GF-D8 (cell line): ENCODE data around the gene PRIMPOL.
"Not testable (repeated sequence)": the region's sequence is repeated elsewhere in the genome, so short reads cannot be mapped to it uniquely, and the experiment has no call there.

Experiments
- DNase-seq: peaks from one replicate; lab custom pipeline; 2025; lab: John Stamatoyannopoulos, UW

PRIMPOL gene, protein sequence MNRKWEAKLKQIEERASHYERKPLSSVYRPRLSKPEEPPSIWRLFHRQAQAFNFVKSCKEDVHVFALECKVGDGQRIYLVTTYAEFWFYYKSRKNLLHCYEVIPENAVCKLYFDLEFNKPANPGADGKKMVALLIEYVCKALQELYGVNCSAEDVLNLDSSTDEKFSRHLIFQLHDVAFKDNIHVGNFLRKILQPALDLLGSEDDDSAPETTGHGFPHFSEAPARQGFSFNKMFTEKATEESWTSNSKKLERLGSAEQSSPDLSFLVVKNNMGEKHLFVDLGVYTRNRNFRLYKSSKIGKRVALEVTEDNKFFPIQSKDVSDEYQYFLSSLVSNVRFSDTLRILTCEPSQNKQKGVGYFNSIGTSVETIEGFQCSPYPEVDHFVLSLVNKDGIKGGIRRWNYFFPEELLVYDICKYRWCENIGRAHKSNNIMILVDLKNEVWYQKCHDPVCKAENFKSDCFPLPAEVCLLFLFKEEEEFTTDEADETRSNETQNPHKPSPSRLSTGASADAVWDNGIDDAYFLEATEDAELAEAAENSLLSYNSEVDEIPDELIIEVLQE

GRCh38 chr4:184649026-184649970, at the start of gene PRIMPOL, which contains the start of gene CASP3:
Gene PRIMPOL (plus strand): TSS chr4:184649738. CDS start chr4:184657141, 7,403 bp downstream.
Gene CASP3 (minus strand): TSS chr4:184649447. CDS start chr4:184638453, 10,994 bp downstream.
- peak; percentile 84 for DNase-seq

- DNase-seq, result not testable (repeated sequence)
Observed at GRCh38 chr4:184600982-184601381, 48.6 kb upstream of the PRIMPOL start.

DNA sequence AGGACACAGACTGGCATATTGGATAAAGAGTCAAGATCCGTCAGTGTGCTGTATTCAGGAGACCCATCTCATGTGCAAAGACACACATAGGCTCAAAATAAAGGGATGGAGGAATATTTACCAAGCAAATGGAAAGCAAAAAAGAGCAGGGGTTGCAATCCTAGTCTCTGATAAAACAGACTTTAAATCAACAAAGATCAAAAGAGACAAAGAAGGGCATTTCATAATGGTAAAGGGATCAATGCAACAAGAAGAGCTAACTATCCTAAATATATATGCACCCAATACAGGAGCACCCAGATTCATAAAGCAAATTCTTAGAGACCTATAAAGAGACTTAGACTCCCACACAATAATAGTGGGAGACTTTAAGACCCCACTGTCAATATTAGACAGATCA, 46.7 kb upstream of the PRIMPOL start:
- not testable (repeated sequence) for DNase-seq

DNA sequence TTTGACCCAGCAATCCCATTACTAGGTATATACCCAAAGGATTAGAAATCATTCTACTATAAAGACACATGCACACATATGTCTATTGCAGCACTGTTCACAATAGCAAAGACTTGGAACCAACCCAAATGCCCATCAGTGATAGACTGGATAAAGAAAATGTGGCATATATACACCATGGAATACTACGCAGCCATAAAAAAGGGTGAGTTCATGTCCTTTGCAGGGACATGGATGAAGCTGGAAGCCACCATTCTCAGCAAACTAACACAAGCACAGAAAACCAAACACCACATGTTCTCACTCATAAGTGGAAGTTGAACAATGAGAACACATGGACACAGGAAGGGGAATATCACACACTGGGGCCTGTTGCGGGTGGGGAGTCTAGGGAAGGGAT, 42.1 kb upstream of the PRIMPOL start:
- DNase-seq, result not testable (repeated sequence)

DNA sequence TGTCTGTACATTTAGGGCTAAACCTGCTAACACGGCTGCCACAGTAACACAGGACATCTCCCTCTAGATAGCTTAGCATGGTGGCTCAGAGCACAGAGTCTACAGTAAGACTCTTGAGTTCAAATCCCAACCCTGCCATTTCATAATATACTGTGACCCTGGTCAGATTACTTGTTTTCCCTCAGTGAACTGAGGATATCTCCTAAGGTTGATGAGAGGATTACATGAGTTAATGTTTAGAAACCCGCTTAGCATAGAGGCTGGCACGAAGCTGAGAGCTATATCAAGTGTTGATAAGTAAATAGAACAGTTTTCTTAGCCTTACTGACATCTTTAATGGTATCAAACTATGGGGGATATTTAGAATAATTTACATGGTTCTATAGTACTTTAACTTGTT, 37.5 kb upstream of the PRIMPOL start:
- no peak for DNase-seq

DNA sequence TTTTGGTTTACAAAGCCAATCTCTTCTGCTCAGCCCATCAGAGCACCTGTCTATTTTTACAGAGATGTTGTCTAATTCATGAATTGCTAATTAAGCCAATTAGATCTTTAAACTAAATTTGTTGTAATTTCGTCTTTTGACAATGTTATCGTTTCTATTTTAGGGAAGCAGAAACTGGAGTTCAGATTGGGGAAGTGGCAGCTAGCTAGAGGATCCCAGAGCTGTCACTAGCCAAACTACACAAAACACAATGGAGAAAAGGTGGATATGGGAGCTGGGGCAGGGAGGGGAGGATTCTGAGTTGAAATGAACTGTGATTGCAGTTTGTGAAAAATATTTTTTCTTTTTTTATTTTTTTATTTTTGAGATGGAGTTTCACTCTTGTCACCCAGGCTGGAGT, 36.1 kb upstream of the PRIMPOL start:
- DNase-seq, result no peak

- no peak for DNase-seq
Observed at GRCh38 chr4:184614509-184614908, 35.0 kb upstream of the PRIMPOL start.

DNA sequence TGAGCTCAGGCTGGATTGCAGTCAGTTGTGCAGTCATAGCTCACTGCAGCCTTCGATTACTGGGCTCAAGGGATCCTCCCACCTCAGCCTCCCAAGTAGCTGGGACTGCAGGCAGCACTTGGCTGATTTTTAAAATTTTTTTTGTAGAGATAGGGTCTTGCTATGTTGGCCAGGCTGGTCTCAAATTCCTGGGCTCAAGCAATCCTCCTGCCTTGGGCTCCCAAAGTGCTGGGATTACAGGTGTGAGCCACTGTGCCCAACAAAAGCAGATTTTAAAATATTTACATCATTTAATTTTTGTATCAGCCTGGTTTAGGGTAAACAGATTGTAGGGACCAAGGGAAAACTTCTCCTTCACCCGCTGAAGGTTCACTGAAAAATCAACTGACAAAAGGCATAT, 33.4 kb upstream of the PRIMPOL start:
- DNase-seq, result not testable (repeated sequence)

DNA sequence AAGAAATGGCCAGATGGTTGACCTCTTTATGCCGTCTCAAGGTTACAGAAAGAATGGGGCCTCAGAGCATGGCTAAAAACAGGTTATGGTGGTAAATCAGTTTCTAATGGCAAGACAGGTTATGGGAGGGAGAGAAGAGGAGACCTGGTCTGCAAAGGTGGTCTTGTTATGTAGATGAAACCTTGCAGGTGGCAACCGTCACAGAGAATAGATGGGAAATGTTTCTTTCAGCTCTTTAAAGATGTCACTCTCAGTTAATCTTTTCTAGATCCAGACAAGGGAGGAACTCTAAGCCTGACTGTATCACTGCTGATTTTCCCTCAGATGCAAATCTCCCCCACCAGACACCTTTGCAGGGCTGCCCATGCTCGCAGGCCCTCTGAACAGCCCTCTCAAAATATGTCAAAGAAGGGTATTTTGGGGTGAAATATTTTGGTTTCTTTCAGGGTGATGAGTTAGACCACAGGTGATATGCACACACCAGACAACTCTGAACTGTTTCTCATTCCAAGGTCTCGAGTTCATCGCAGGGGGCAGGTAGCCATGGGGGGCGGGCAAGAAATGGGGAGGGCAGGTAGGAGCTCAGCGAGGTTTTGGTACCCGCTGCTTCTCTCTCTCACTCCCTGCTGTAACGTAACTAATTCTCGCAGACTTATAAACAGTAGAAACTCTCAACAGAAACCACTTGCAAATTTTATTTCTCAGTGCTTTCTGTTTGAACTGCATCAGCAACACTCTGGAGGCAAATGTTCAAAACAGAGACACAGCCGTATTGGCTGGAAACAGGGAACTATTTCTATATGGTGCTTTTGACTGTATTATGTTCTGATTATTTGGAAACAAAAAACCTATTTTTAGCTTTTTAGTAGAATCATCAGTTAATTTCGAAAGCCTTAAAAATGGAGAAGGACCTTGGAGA, 32.6 kb upstream of the PRIMPOL start:
- no peak for DNase-seq

DNA sequence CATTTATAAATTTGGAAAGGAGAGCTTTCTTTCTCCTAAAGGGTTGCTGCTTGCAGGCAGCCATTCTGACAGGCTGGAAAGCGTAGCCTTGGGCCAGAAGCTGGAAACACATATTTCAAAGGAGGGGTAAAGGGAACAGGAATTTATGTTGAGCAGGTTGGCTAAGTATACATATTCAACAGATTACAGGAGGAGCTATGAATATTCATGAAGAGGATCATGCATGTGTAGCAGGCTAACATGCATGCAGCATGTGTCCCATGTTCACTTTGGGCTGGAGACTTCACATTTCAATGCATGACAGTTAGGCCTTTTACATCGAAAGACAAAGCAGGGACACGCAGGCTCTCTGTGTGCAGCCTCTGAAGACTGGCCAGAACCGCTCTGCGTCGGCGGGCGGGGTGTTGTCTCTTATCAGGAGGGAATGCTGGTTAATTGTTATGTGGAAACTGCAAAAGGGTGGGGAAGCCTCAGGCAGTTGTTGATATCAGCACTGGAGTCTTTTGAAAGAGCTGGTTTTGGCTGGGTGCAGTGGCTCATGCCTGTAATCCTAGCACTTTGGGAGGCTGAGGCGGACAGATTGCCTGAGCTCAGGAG, 31.8 kb upstream of the PRIMPOL start:
- no peak for DNase-seq

DNA sequence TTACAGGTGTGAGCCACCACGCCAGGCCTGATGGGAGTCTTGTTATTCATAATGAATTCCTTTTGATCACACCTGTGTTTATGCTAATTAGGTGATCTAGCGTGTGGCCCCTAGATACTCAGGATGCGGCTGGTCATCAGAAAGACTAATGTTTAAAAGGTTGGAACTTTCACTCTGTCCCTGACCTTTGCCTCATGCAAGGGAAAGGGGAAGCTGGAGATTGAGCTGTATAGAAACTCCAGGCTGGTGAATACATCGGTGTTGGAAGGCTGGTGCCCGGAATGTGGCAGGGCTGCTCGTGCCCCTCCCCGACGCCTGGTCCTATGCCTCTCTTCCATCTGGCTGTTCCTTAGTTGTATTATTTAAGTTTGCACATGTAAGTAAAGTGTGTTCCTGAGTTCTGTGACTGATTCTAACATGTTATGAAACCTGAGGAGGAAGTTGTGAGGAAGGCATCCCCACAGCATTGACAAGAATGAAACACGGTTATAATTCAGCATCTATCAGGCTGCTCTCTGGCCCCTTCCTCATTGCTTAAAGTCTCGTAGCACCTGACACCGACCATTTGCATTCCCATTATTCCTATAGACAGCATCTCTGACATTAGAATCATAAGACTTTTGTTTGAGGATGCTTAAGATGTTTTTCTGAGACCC, 29.2 kb upstream of the PRIMPOL start:
- DNase-seq, result no peak

DNA sequence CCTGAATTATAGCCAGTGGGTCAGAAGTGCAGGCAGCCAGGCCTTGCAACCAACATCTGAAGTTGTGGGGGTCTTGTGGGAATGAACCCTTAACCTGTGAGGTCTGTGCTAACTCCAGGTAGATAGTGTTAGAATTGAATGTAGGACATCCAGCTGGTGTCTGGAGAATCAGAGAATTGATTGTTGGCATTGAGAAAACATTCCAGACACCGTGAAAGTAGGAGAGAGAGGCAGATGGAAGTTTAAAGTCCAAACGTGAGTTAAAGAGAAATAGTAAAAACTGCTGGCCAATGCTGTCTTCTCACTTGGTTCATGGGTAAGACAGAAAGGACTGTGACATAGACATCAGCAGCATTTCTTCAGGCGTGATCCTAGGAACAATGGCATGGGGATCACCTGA, 28.0 kb upstream of the PRIMPOL start:
- DNase-seq, result no peak

DNA sequence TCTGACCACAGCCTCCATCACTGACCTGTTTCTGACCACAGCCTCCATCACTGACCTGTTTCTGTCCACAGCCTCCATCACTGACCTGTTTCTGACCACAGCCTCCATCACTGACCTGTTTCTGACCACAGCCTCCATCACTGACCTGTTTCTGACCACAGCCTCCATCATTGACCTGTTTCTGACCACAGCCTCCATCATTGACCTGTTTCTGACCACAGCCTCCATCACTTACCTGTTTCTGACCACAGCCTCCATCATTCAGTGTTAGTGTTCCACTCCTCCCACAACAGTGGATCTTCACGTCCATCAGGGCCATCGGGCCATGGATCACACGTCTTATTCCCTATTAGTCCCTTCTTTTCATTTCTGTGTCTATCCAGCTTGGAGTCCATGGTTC, 25.0 kb upstream of the PRIMPOL start:
- not testable (repeated sequence) for DNase-seq

- no peak for DNase-seq
Observed at GRCh38 chr4:184624972-184625554, 24.5 kb upstream of the PRIMPOL start.

- not testable (repeated sequence) for DNase-seq
Observed at GRCh38 chr4:184625783-184626596, 23.5 kb upstream of the PRIMPOL start.

DNA sequence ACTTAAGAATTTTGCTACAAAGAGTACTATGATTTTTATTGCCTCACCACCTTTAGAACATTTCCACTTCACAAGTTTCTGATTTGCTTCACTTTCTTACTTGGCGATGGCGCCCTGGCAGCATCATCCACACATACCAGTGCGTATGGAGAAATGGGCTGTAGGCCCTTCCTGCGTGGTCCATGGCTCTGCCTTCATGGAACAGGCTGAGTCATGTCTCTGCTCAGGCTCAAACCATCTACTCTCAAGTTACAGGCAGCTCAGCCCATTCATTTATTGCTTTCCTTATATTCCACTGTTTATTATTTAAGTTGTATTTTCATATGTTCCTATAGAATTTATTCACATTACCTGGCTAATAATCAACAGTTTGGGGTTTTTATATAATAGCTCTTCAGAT, 21.4 kb upstream of the PRIMPOL start:
- no peak for DNase-seq

- no peak for DNase-seq
Observed at GRCh38 chr4:184632842-184633241, 16.7 kb upstream of the PRIMPOL start.

- DNase-seq, result no peak
Observed at GRCh38 chr4:184635381-184635780, 14.2 kb upstream of the PRIMPOL start.

GRCh38 chr4:184636144-184636543, 13.4 kb upstream of the PRIMPOL start:
- no peak for DNase-seq
